H1 (cell line): ENCODE data around the gene WDR48. TPM values are rescaled to one million over a fixed set of nuclear protein-coding genes. Genes with fewer than 3 reads are reported as not detected.

Experiments
- CTCF ChIA-PET: fragments of 300-600 bp; sonication (Branson Sonifier 250); formaldehyde crosslinking; loops from one replicate; lab custom pipeline; 2021; ENCODE audit not compliant: partially characterized antibody; lab: Charles Lee
- POLR2A ChIA-PET: fragments of 300-600 bp; sonication (Branson Sonifier 250); formaldehyde crosslinking; loops from one replicate; lab custom pipeline; 2021; ENCODE audit warnings: inconsistent platforms; ENCODE audit not compliant: partially characterized antibody; lab: Charles Lee
- DNase-seq, 2 experiments: peaks; one replicate each; pipeline versions ENCODE4 v3.0.0 to v3.0.0-alpha.2; 2010 to 2022; ENCODE audit warnings: low spot score in 2 of 2, low read depth in 1 of 2, mixed read lengths in 1 of 2
- FAIRE-seq: peaks from 2 replicates; lab custom pipeline; 2011; peaks lifted over from hg19 to GRCh38; lab: Jason Lieb, UNC
- H2AFZ ChIP-seq: 2 replicates; pipeline ENCODE4 v1.8.1; 2012; ENCODE audit warnings: low read length, inconsistent platforms
- H2AK5ac ChIP-seq: 2 replicates; pipeline ENCODE4 v1.6.1; 2013; ENCODE audit warnings: low read depth, low read length
- H2BK120ac ChIP-seq: replicated peaks from 2 replicates; pipeline ENCODE3; 2013; ENCODE audit warnings: low read depth, low read length, inconsistent platforms
- H2BK12ac ChIP-seq: 2 replicates; pipeline ENCODE4 v1.6.1; 2013; ENCODE audit warnings: low read depth, low read length
- H2BK15ac ChIP-seq: 2 replicates; pipeline ENCODE4 v1.6.1; 2013; ENCODE audit warnings: low read length
- H2BK20ac ChIP-seq: 2 replicates; pipeline ENCODE4 v1.6.1; 2013; ENCODE audit warnings: low read length
- H2BK5ac ChIP-seq: 2 replicates; pipeline ENCODE4 v1.6.1; 2013; ENCODE audit warnings: low read depth, low read length
- H3K14ac ChIP-seq: 2 replicates; pipeline ENCODE4 v1.6.1; 2013; ENCODE audit warnings: inconsistent platforms; ENCODE audit not compliant: insufficient read length
- H3K18ac ChIP-seq: 2 replicates; pipeline ENCODE4 v1.6.1; 2013; ENCODE audit warnings: low read length; ENCODE audit errors: extremely low read depth
- H3K23ac ChIP-seq: 2 replicates; pipeline ENCODE4 v1.6.1; 2013; ENCODE audit warnings: inconsistent platforms; ENCODE audit not compliant: insufficient read length
- H3K23me2 ChIP-seq: 2 replicates; pipeline ENCODE4 v1.6.1; 2013; ENCODE audit warnings: low read depth, low read length
- H3K27ac ChIP-seq: 2 replicates; pipeline ENCODE4 v1.6.1; 2011; ENCODE audit warnings: low read depth, low read length, inconsistent platforms
- H3K27me3 ChIP-seq, 4 experiments: replicated peaks in 1 of 4; 1 replicate in 1 of 4; 2 replicates in 3 of 4; pipeline versions ENCODE4 v1.6.1 to v1.8.1; 2011 to 2013; ENCODE audit warnings: low read length in 3 of 4, mild to moderate bottlenecking in 3 of 4, inconsistent platforms in 2 of 4, mixed read lengths in 2 of 4, moderate library complexity in 1 of 4; ENCODE audit not compliant: control insufficient read depth in 3 of 4, insufficient read depth in 3 of 4; ENCODE audit errors: extremely low read depth in 1 of 4
- H3K36me3 ChIP-seq, 4 experiments: 2 replicates each; pipeline versions ENCODE4 v1.6.1 to v1.8.1; 2011 to 2013; ENCODE audit warnings: mild to moderate bottlenecking in 4 of 4, low read length in 3 of 4, moderate library complexity in 2 of 4, control low read depth in 1 of 4, inconsistent platforms in 1 of 4; ENCODE audit not compliant: insufficient read depth in 4 of 4, control insufficient read depth in 2 of 4
- H3K4ac ChIP-seq: replicated peaks from 2 replicates; pipeline ENCODE3; 2013; ENCODE audit warnings: low read length, low read depth, mixed read lengths, inconsistent platforms; ENCODE audit not compliant: insufficient read length
- H3K4me1 ChIP-seq, 4 experiments: replicated peaks in 1 of 4; 1 replicate in 1 of 4; 2 replicates in 3 of 4; pipeline versions ENCODE4 v1.6.1 to v1.8.1; 2011 to 2013; ENCODE audit warnings: low read length in 3 of 4, inconsistent platforms in 2 of 4, mixed read lengths in 1 of 4; ENCODE audit not compliant: insufficient read depth in 4 of 4, control insufficient read depth in 3 of 4
- H3K4me2 ChIP-seq, 2 experiments: 2 replicates each; pipeline versions ENCODE4 v1.6.1 to v1.8.1; 2011 to 2013; ENCODE audit warnings: low read depth in 2 of 2, low read length in 2 of 2, control low read depth in 1 of 2, inconsistent platforms in 1 of 2, mild to moderate bottlenecking in 1 of 2; ENCODE audit not compliant: insufficient read depth in 1 of 2
- H3K4me3 ChIP-seq, 4 experiments: fragments of 200-600, 300-600 bp in 1 of 4; sonication (generic), shearing (Covaris generic), sonication (Bioruptor Twin) in 1 of 4; 2 replicates each; pipeline versions ENCODE4 v1.5.1 to v1.8.1; 2011 to 2016; ENCODE audit warnings: low read length in 4 of 4, low read depth in 3 of 4, control low read depth in 2 of 4, inconsistent platforms in 2 of 4, mild to moderate bottlenecking in 2 of 4, mixed read lengths in 1 of 4, moderate library complexity in 1 of 4; ENCODE audit not compliant: insufficient read depth in 2 of 4; ENCODE audit errors: extremely low read depth in 1 of 4
- H3K56ac ChIP-seq: replicated peaks from 2 replicates; pipeline ENCODE3; 2013; ENCODE audit warnings: low read depth, mild to moderate bottlenecking, mixed read lengths, low read length, inconsistent platforms; ENCODE audit not compliant: insufficient read length
- H3K79me1 ChIP-seq: 2 replicates; pipeline ENCODE4 v1.6.1; 2013; ENCODE audit warnings: low read depth, low read length, control low read depth
- H3K79me2 ChIP-seq, 2 experiments: 2 replicates each; pipeline versions ENCODE4 v1.6.1 to v1.8.1; 2012 to 2013; ENCODE audit warnings: low read length in 2 of 2, mild to moderate bottlenecking in 2 of 2, inconsistent platforms in 1 of 2; ENCODE audit not compliant: insufficient read depth in 2 of 2, control insufficient read depth in 1 of 2
- H3K9ac ChIP-seq, 4 experiments: replicated peaks in 1 of 4; 1 replicate in 1 of 4; 2 replicates in 3 of 4; pipeline versions ENCODE4 v1.6.1 to v1.8.1; 2011 to 2013; ENCODE audit warnings: low read depth in 3 of 4, low read length in 3 of 4, control low read depth in 2 of 4, mild to moderate bottlenecking in 2 of 4, moderate library complexity in 2 of 4, inconsistent platforms in 1 of 4; ENCODE audit errors: extremely low read depth in 1 of 4
- H3K9me3 ChIP-seq, 2 experiments: 2 replicates each; pipeline versions ENCODE4 v1.6.1 to v1.8.1; 2012 to 2013; ENCODE audit warnings: mild to moderate bottlenecking in 2 of 2, moderate library complexity in 2 of 2, control low read depth in 1 of 2, inconsistent platforms in 1 of 2, low read depth in 1 of 2, low read length in 1 of 2, mixed read lengths in 1 of 2; ENCODE audit not compliant: insufficient read depth in 2 of 2
- H4K20me1 ChIP-seq, 2 experiments: replicated peaks in 1 of 2; 2 replicates each; pipeline versions ENCODE3 to v1.8.1; 2011 to 2013; ENCODE audit warnings: inconsistent platforms in 2 of 2, low read length in 2 of 2, mild to moderate bottlenecking in 1 of 2; ENCODE audit not compliant: insufficient read depth in 2 of 2, control insufficient read depth in 1 of 2
- H4K5ac ChIP-seq: 2 replicates; pipeline ENCODE4 v1.6.1; 2013; ENCODE audit warnings: low read length, low read depth, mixed read lengths, inconsistent platforms; ENCODE audit not compliant: insufficient read length
- H4K8ac ChIP-seq: 2 replicates; pipeline ENCODE4 v1.8.0; 2013; ENCODE audit warnings: mild to moderate bottlenecking, moderate library complexity, low read length, inconsistent platforms; ENCODE audit not compliant: insufficient read depth; ENCODE audit errors: extremely low read depth
- H4K91ac ChIP-seq: replicated peaks from 2 replicates; pipeline ENCODE3; 2013; ENCODE audit warnings: low read length, mixed read lengths, inconsistent platforms; ENCODE audit not compliant: insufficient read length
- POLR2AphosphoS5 ChIP-seq: IDR thresholded peaks from 2 replicates; pipeline ENCODE4 v1.6.1; 2011; ENCODE audit warnings: low read depth, low read length
- WGBS, 2 experiments: shearing (Covaris generic) in 1 of 2; methylation state at CpG; one replicate each; pipeline versions ENCODE4 v1.1.6 to v1.1.7; 2013 to 2015; ENCODE audit warnings: low lambda C conversion rate in 2 of 2, mixed read lengths in 2 of 2, inconsistent platforms in 1 of 2, low coverage in 1 of 2, missing lambda C conversion rate in 1 of 2; ENCODE audit not compliant: insufficient replicate concordance in 2 of 2, insufficient coverage in 1 of 2, insufficient read length in 1 of 2; ENCODE audit errors: extremely low coverage in 1 of 2, missing lambda C conversion rate in 1 of 2; 5-methylcytosine and 5-hydroxymethylcytosine counted together
- polyA plus RNA-seq, 7 experiments: library from polyadenylated mRNA; depleted of rRNA in 3 of 7; stranded (reverse) in 5 of 7; unstranded in 2 of 7; fragments of >200 nt in 5 of 7; fragments of 200-250 nt in 2 of 7; gene quantifications; 1 replicate in 5 of 7; 2 replicates in 1 of 7; 4 replicates in 1 of 7; pipeline versions ENCODE4 v1.2.1 to v1.2.3, GENCODE V29; 2011 to 2013; ENCODE audit warnings: missing spikeins in 2 of 7, mixed read lengths in 2 of 7
- total RNA-seq: library from RNA; stranded (reverse); fragmentation: NEBNext Ultra II Directional; extraction: Animal tissue kit (Norgen Biotek cat#: 25700); gene quantifications from 2 replicates; pipeline ENCODE4 v1.2.1, GENCODE V29; 2021

The WDR48 gene
- total and polyA plus RNA-seq, 2 of the 8 experiments (the other 6 are each of a cell fraction or from before 2014, with no cell fraction given) = 21.2 to 54.1 TPM

- Histone ChIP-seq H3K4me3 (no peak overlapping the region), H4K20me1 (no peaks in the 10 kb centered on the region), H2AK5ac (no peak overlapping the region), H3K27me3 (no peaks in the 10 kb centered on the region), H4K91ac (no peak overlapping the region), H3K14ac (no peak overlapping the region), H3K79me2 (no peaks in the 10 kb centered on the region), H3K9me3 (no peaks in the 10 kb centered on the region), H3K79me1 (no peaks in the 10 kb centered on the region), H3K18ac (no peak overlapping the region), H3K4ac (no peak overlapping the region), H2AFZ (no peak overlapping the region), H3K9ac (no peak overlapping the region), H4K8ac (no peak overlapping the region), H4K5ac (no peak overlapping the region), H2BK120ac (no peak overlapping the region), H3K23me2 (no peaks in the 10 kb centered on the region), H2BK5ac (no peak overlapping the region), H3K23ac (no peak overlapping the region), H3K56ac (no peak overlapping the region), H3K36me3 (no peaks in the 10 kb centered on the region), H3K4me1 (peaks cover 0 to 3% (median 1%) of the 10 kb centered on the region in 4 experiments; a peak in 1 of 7 replicates), H3K4me2 (no peak overlapping the region), H2BK15ac (no peak overlapping the region), H2BK12ac (no peak overlapping the region), H3K27ac (no peak overlapping the region), H2BK20ac (no peak overlapping the region)
- FAIRE-seq (no peak), DNase-seq (no peak)
- ChIA-PET CTCF (interaction anchor here (0.7 to 3.5 kb wide), 3 partner anchors 15 to 927 kb away, joined by 3 to 18 read pairs (median 12); no protein-coding TSS in a partner anchor), POLR2A (interaction anchor here (0.8 kb wide), 1 partner anchor 787 kb away, joined by 3 read pairs; no protein-coding TSS in a partner anchor)
- 93% methylated on average over 3 of the region's 3 CpGs; no CpG with 5 or more reads in 1 of the 2 experiments for WGBS, 2 experiments
- no peak for TF ChIP-seq POLR2AphosphoS5
Observed at GRCh38 chr3:39015418-39015817, 36.4 kb upstream of the WDR48 start.
